Loucy (cell line): ENCODE results near the gene MAPKBP1.

ENCODE experiments used
- H2AFZ ChIP-seq: fragments of 200-600 bp; sonication (generic); 2 replicates; pipeline ENCODE4 v1.6.0; 2016; ENCODE audit warnings: antibody characterized with exemption, mild to moderate bottlenecking, low read length, moderate library complexity
- H3F3A ChIP-seq: fragments of 200-600 bp; 2 replicates; pipeline ENCODE4 v1.6.0; 2016; ENCODE audit warnings: antibody characterized with exemption, low read depth, mild to moderate bottlenecking
- H3K27me3 ChIP-seq: fragments of 200-600 bp; sonication (generic); 2 replicates; pipeline ENCODE4 v1.6.1; 2014; ENCODE audit warnings: low read length, mild to moderate bottlenecking; ENCODE audit not compliant: insufficient read depth, poor library complexity, severe bottlenecking
- H3K36me3 ChIP-seq: fragments of 200-600 bp; sonication (generic); 2 replicates; pipeline ENCODE4 v1.6.1; 2016; ENCODE audit warnings: low read length; ENCODE audit not compliant: insufficient read depth
- H3K4me1 ChIP-seq: fragments of 200-600 bp; sonication (generic); 2 replicates; pipeline ENCODE4 v1.5.1; 2014; ENCODE audit warnings: low read length, mild to moderate bottlenecking; ENCODE audit not compliant: insufficient read depth, poor library complexity, severe bottlenecking
- H3K4me2 ChIP-seq: fragments of 200-600 bp; sonication (generic); 2 replicates; pipeline ENCODE4 v1.6.0; 2014; ENCODE audit warnings: antibody characterized with exemption, low read length, low read depth, mild to moderate bottlenecking; ENCODE audit not compliant: poor library complexity, severe bottlenecking
- H3K4me3 ChIP-seq: fragments of 200-600 bp; sonication (generic); 2 replicates; pipeline ENCODE4 v1.5.1; 2014; ENCODE audit warnings: low read length, mild to moderate bottlenecking, mixed read lengths; ENCODE audit not compliant: poor library complexity, severe bottlenecking
- H3K79me2 ChIP-seq: fragments of 200-600 bp; sonication (generic); 2 replicates; pipeline ENCODE4 v1.6.1; 2014; ENCODE audit warnings: low read length; ENCODE audit not compliant: insufficient read depth
- H3K9ac ChIP-seq: fragments of 200-600 bp; sonication (generic); 2 replicates; pipeline ENCODE4 v1.6.0; 2014; ENCODE audit warnings: mild to moderate bottlenecking, low read depth, low read length, moderate library complexity; ENCODE audit not compliant: poor library complexity, severe bottlenecking
- H3K9me2 ChIP-seq: fragments of 200-600 bp; sonication (generic); replicated peaks from 2 replicates; pipeline ENCODE4 v1.6.1; 2016; ENCODE audit warnings: low read depth, low read length, mixed read lengths
- H3K9me3 ChIP-seq: fragments of 200-600 bp; sonication (generic); 2 replicates; pipeline ENCODE4 v1.6.1; 2014; ENCODE audit warnings: mild to moderate bottlenecking, antibody characterized with exemption, low read length, low read depth; ENCODE audit not compliant: insufficient read depth
- H4K20me1 ChIP-seq: fragments of 200-600 bp; sonication (generic); 2 replicates; pipeline ENCODE4 v1.6.0; 2014; ENCODE audit warnings: antibody characterized with exemption, low read length, mild to moderate bottlenecking; ENCODE audit not compliant: insufficient read depth, poor library complexity, severe bottlenecking
- CTCF ChIP-seq: fragments of 200-600 bp; sonication (generic); conservative IDR thresholded peaks from 2 replicates; pipeline ENCODE4 v1.5.1; 2014; ENCODE audit warnings: mild to moderate bottlenecking, antibody characterized with exemption, low read length
- EZH2phosphoT487 ChIP-seq: fragments of 200-600 bp; IDR thresholded peaks from 2 replicates; pipeline ENCODE4 v1.6.1; 2018; ENCODE audit warnings: antibody characterized with exemption, mild to moderate bottlenecking, moderate library complexity, borderline replicate concordance

MAPKBP1 gene

GRCh38 chr15:41809526-41810220, 35.4 kb downstream of the MAPKBP1 start:
- Histone ChIP-seq H3K27me3 (no peaks in the 10 kb centered on the region), H3F3A (no peaks in the 10 kb centered on the region), H3K4me2 (no peak overlapping the region), H3K4me3 (no peak overlapping the region), H2AFZ (no peak overlapping the region), H4K20me1 (no peaks in the 10 kb centered on the region), H3K4me1 (peaks cover 10% of the 10 kb centered on the region), H3K9me2 (no peaks in the 10 kb centered on the region), H3K9ac (no peak overlapping the region), H3K79me2 (no peaks in the 10 kb centered on the region), H3K9me3 (no peaks in the 10 kb centered on the region), H3K36me3 (peaks cover 23% of the 10 kb centered on the region; the same call in 1 of the 2 replicates)
- TF ChIP-seq CTCF (no peak), EZH2phosphoT487 (no peak)

DNA sequence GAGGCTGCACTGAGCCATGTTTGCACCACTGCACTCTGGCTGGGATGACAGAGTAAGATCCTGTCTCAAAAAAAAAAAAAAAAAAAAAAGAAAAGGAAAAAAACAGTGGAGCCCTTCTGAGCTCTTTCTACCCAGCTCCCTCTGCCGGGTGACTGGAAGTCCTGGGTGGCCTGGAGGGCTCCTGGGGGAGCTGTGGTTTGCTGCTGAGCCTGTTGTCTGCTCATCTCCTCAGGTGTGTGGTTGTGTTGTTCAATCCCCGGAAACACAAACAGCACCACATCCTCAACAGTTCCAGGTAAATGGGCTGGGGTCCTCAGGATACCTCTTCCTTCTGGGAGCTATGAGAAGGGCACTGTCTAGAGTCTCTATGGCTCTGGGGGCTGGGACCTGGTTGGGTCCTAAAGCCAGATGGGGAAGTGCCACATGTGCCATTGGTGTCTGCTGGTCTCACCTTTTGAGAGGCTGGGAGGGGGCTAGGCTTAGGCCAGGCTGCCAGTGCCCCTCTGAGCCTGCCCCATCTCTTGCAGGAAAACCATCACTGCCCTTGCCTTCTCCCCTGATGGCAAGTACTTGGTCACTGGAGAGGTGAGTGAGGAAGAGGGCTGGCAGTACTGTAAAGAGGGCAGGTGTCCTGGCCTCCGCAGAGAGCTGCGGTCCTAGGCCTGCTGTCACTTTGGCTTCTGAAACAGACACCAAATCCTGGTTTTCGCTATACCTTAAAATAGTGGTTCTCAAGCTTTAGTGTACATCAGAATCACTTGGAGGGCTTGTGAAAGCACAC, 36.6 kb downstream of the MAPKBP1 start:
- H3K36me3 ChIP-seq: peaks cover 33% of the 10 kb centered on the region; the same call in 1 of the 2 replicates
- no peaks in the 10 kb centered on the region for H3K9me3 ChIP-seq
- no peak overlapping the region for H3K4me2 ChIP-seq
- no peaks in the 10 kb centered on the region for H3K27me3 ChIP-seq
- TF ChIP-seq CTCF (no peak), EZH2phosphoT487 (no peak)
- H3F3A ChIP-seq: no peaks in the 10 kb centered on the region
- no peak overlapping the region for H3K4me3 ChIP-seq
- no peaks in the 10 kb centered on the region for H3K79me2 ChIP-seq
- H3K9me2 ChIP-seq: no peaks in the 10 kb centered on the region
- H4K20me1 ChIP-seq: no peaks in the 10 kb centered on the region
- H2AFZ ChIP-seq: no peak overlapping the region
- H3K4me1 ChIP-seq: peaks cover 7% of the 10 kb centered on the region
- no peak overlapping the region for H3K9ac ChIP-seq

GRCh38 chr15:41811432-41812195, 37.3 kb downstream of the MAPKBP1 start:
- Histone ChIP-seq H3K4me3 (no peak overlapping the region), H4K20me1 (no peaks in the 10 kb centered on the region), H3K4me1 (peaks cover 7% of the 10 kb centered on the region), H3K4me2 (no peak overlapping the region), H3K9me3 (no peaks in the 10 kb centered on the region), H3K79me2 (no peaks in the 10 kb centered on the region), H3K9ac (no peak overlapping the region), H3K27me3 (no peaks in the 10 kb centered on the region), H3K36me3 (peaks cover 40% of the 10 kb centered on the region; the same call in 1 of the 2 replicates), H3F3A (no peaks in the 10 kb centered on the region), H3K9me2 (no peaks in the 10 kb centered on the region), H2AFZ (no peak overlapping the region)
- peak; percentile 96 for TF ChIP-seq CTCF
- no peak for TF ChIP-seq EZH2phosphoT487
